ENCODE measurements around the gene GHRL. TPM values are rescaled to one million over a fixed set of nuclear protein-coding genes. Genes with fewer than 3 reads are reported as not detected.

GHRL gene
- total RNA-seq, 2 experiments from 2014 or later = 0.32 to 0.42 TPM

DNA sequence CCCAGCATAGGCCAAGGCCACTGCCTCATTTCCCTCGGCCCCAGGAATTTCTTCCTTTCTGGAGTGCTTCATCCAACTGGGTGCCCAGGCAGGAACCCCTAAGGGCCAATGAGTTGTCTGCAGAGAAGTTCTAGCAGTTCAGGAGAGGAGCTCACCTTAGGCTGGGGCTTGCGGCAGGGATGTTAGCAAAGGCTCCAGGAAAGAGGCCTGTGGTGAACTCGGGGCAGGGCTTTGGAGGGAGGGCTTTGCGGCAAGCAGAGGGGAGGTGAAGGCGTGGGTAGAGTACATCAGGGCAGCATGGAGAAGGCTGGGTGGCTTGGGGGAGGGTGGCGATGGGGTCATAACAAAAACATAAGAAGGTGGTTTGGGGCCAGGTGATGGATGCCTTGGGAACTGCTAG is 1.1 kb downstream of the GHRL start:
- no TSS peak for BruUV-seq (replicated peaks)
- Histone ChIP-seq H3K9me2 (ENCODE audit: insufficient read depth, low read length) (no peaks in the 10 kb centered on the region), H3K27ac (ENCODE audit: low read depth, low read length, poor library complexity, severe bottlenecking) (no peak overlapping the region)

DNA sequence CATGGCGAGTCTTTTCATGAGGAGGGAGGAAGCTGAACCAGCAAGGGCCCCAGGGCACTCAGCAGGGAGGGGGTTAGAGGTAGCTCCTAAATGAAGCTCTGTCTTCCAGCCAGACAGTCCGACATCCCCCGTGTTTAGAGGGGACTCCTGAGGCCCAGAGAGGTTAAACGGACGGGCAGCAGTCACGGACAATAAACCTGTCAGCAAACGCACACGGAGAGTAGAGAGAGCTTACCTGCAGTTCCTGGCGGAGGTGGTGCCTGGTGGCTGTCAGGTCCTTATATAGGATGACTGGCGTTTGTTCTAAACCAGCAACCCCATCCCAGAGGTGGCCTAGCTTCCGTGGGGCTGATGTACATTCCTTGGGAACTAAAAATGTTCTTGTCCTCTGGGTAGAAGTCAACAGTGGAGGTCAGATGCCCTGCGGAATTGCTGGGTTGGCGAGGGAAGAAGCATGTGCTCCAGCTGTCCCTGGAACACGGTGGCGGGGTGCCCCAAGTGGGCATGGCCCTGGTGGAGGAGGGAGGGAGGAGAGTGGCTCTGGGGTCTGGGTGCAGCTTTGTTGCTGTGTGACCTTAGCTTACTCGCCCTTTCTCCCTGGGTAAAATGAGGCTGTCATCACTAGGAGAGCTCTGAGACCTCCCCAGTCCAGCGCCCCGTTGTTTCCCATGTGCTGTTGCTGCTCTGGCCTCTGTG is 2.1 kb downstream of the GHRL start:
- Histone ChIP-seq H4K20me1 (ENCODE audit: insufficient read depth, low read length) (no peaks in the 10 kb centered on the region; the same call in 1 of the 2 replicates), H3K79me2 (ENCODE audit: insufficient read depth, low read depth, low read length) (no peaks in the 10 kb centered on the region), H3K9me2 (ENCODE audit: insufficient read depth, low read length) (no peaks in the 10 kb centered on the region), H2AFZ (ENCODE audit: low read length) (no peak overlapping the region), H3K4me2 (ENCODE audit: low read length) (no peak overlapping the region), H3K36me3 (ENCODE audit: insufficient read depth, low read length) (peaks cover 54% of the 10 kb centered on the region; the same call in 1 of the 2 replicates), H3K4me3 (ENCODE audit: low read depth, low read length, poor library complexity, severe bottlenecking) (no peak overlapping the region), H3K27ac (ENCODE audit: low read depth, low read length, poor library complexity, severe bottlenecking) (no peak overlapping the region), H3K4me1 (ENCODE audit: insufficient read depth, low read length, poor library complexity, severe bottlenecking) (no peaks in the 10 kb centered on the region), H3K9me3 (ENCODE audit: low read length) (no peaks in the 10 kb centered on the region)
- DNase-seq (ENCODE audit: low spot score) = no peak
- ChIA-PET CTCF (ENCODE audit: unreplicated experiment) (no interaction called here), POLR2A (no interaction called here)
- TF ChIP-seq EZH2phosphoT487 (IDR thresholded peaks at IDR 0.05; ENCODE audit: borderline replicate concordance, low read depth, low read length) = no peak
- TF ChIP-seq, protein P1, sequence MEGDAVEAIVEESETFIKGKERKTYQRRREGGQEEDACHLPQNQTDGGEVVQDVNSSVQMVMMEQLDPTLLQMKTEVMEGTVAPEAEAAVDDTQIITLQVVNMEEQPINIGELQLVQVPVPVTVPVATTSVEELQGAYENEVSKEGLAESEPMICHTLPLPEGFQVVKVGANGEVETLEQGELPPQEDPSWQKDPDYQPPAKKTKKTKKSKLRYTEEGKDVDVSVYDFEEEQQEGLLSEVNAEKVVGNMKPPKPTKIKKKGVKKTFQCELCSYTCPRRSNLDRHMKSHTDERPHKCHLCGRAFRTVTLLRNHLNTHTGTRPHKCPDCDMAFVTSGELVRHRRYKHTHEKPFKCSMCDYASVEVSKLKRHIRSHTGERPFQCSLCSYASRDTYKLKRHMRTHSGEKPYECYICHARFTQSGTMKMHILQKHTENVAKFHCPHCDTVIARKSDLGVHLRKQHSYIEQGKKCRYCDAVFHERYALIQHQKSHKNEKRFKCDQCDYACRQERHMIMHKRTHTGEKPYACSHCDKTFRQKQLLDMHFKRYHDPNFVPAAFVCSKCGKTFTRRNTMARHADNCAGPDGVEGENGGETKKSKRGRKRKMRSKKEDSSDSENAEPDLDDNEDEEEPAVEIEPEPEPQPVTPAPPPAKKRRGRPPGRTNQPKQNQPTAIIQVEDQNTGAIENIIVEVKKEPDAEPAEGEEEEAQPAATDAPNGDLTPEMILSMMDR (conservative IDR thresholded peaks at IDR 0.05; ENCODE audit: low read length) = no peak
- BruUV-seq (replicated peaks) = no TSS peak
- intact Hi-C loops (cut with micrococcal nuclease; ENCODE audit: unreplicated experiment) = no loop called here

More for the DNA sequence above, 1.1 kb downstream of the GHRL start:
- Histone ChIP-seq H3K4me3 (ENCODE audit: low read depth, low read length, poor library complexity, severe bottlenecking) (no peak overlapping the region), H4K20me1 (ENCODE audit: insufficient read depth, low read length) (no peaks in the 10 kb centered on the region; the same call in 1 of the 2 replicates), H3K4me1 (ENCODE audit: insufficient read depth, low read length, poor library complexity, severe bottlenecking) (no peaks in the 10 kb centered on the region), H3K36me3 (ENCODE audit: insufficient read depth, low read length) (peaks cover 50% of the 10 kb centered on the region), H2AFZ (ENCODE audit: low read length) (no peak overlapping the region), H3K79me2 (ENCODE audit: insufficient read depth, low read depth, low read length) (no peaks in the 10 kb centered on the region), H3K4me2 (ENCODE audit: low read length) (no peak overlapping the region), H3K9me3 (ENCODE audit: low read length) (no peaks in the 10 kb centered on the region)
- TF ChIP-seq EZH2phosphoT487 (IDR thresholded peaks at IDR 0.05; ENCODE audit: borderline replicate concordance, low read depth, low read length) = no peak
- TF ChIP-seq, protein P1 (conservative IDR thresholded peaks at IDR 0.05; ENCODE audit: low read length) = no peak
- intact Hi-C loops (cut with micrococcal nuclease; ENCODE audit: unreplicated experiment) = no loop called here
- ChIA-PET CTCF (ENCODE audit: unreplicated experiment) (no interaction called here), POLR2A (no interaction called here)
- no peak for DNase-seq (ENCODE audit: low spot score)

DNA sequence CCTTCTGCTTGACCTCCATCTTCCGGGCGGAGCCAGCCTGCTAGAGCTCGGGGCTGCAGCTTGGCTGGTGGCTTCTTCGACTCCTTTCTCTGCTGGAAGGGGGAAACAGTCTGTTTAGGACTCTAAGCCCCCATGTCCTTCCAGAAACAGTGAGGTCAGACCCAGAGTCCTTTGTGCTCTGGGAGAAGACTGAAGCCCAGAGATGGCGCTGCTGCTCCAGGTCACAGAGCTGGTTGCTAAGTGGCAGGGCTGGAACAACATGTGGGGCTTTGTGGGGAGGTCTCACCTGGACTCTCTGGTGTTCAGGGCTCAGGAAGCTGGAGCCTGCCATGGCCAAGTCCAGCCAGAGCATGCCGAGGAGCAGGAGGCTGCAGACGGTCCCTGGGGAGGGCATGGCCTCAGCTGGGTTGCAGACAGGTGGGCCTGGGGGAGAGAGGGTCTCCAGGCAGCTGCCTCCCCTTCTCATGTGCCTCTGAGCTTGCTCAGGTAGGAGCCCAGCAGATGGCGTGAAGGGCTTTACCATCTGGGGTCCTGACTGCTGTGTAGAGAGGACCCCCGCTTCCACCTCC is 2.9 kb downstream of the GHRL start:
- H3K36me3 ChIP-seq (ENCODE audit: insufficient read depth, low read length) = peaks cover 54% of the 10 kb centered on the region; the same call in 1 of the 2 replicates
- intact Hi-C loops (cut with micrococcal nuclease; ENCODE audit: unreplicated experiment) = no loop called here
- no TSS peak for BruUV-seq (replicated peaks)
- ChIA-PET CTCF (ENCODE audit: unreplicated experiment) (no interaction called here), POLR2A (no interaction called here)
- no peaks in the 10 kb centered on the region; the same call in 1 of the 2 replicates for H4K20me1 ChIP-seq (ENCODE audit: insufficient read depth, low read length)
- TF ChIP-seq, protein P1 (conservative IDR thresholded peaks at IDR 0.05; ENCODE audit: low read length) = no peak
- TF ChIP-seq EZH2phosphoT487 (IDR thresholded peaks at IDR 0.05; ENCODE audit: borderline replicate concordance, low read depth, low read length) = no peak
- no peak overlapping the region for H3K4me2 ChIP-seq (ENCODE audit: low read length)
- no peak overlapping the region for H3K4me3 ChIP-seq (ENCODE audit: low read depth, low read length, poor library complexity, severe bottlenecking)
- DNase-seq (ENCODE audit: low spot score) = no peak
- H3K9me3 ChIP-seq (ENCODE audit: low read length) = no peaks in the 10 kb centered on the region
- H3K9me2 ChIP-seq (ENCODE audit: insufficient read depth, low read length) = no peaks in the 10 kb centered on the region
- H3K27ac ChIP-seq (ENCODE audit: low read depth, low read length, poor library complexity, severe bottlenecking) = no peak overlapping the region
- H2AFZ ChIP-seq (ENCODE audit: low read length) = no peak overlapping the region
- H3K4me1 ChIP-seq (ENCODE audit: insufficient read depth, low read length, poor library complexity, severe bottlenecking) = no peaks in the 10 kb centered on the region
- no peaks in the 10 kb centered on the region for H3K79me2 ChIP-seq (ENCODE audit: insufficient read depth, low read depth, low read length)
